ENCODE data around the gene REPIN1. TPM values are rescaled to one million over a fixed set of nuclear protein-coding genes. Genes with fewer than 3 reads are reported as not detected.

REPIN1 gene
- total and polyA plus RNA-seq, 9 of the 15 experiments (the other 6 are each of a cell fraction or from before 2014, with no cell fraction given) = 8.1 to 283 (median 94.3) TPM

DNA sequence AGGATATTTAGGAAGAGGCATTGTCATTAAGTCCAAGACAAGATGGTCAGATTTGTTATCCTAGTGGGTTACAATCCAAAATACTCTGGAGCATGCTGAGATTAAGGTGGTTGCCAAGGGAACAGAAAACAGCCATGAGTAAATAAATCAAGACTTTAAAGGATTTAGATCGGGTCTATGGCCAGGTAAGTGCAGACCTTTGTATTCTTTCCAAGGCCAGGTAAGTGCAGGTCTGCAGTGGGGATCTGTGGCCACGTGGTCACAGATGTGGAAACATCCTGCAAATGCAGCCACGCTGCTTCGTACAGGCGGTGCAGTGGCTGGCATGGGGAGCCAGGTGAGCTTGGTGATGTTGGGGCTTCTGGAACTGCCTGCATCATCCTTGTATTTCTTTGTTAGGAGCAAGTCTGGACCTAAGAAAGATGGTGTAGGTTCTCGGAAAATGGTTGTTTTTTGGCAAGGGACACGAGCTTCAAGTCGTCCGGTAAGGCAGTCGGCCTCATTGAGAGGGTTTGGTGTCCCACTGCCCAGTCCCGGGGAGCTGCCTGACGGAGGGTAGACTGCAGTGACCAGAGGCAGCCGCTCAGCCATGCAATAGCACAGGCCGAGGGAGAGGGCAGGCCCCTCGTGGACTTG lies 32.3 kb downstream of the REPIN1 start (continued):
- TF ChIP-seq, protein P1, sequence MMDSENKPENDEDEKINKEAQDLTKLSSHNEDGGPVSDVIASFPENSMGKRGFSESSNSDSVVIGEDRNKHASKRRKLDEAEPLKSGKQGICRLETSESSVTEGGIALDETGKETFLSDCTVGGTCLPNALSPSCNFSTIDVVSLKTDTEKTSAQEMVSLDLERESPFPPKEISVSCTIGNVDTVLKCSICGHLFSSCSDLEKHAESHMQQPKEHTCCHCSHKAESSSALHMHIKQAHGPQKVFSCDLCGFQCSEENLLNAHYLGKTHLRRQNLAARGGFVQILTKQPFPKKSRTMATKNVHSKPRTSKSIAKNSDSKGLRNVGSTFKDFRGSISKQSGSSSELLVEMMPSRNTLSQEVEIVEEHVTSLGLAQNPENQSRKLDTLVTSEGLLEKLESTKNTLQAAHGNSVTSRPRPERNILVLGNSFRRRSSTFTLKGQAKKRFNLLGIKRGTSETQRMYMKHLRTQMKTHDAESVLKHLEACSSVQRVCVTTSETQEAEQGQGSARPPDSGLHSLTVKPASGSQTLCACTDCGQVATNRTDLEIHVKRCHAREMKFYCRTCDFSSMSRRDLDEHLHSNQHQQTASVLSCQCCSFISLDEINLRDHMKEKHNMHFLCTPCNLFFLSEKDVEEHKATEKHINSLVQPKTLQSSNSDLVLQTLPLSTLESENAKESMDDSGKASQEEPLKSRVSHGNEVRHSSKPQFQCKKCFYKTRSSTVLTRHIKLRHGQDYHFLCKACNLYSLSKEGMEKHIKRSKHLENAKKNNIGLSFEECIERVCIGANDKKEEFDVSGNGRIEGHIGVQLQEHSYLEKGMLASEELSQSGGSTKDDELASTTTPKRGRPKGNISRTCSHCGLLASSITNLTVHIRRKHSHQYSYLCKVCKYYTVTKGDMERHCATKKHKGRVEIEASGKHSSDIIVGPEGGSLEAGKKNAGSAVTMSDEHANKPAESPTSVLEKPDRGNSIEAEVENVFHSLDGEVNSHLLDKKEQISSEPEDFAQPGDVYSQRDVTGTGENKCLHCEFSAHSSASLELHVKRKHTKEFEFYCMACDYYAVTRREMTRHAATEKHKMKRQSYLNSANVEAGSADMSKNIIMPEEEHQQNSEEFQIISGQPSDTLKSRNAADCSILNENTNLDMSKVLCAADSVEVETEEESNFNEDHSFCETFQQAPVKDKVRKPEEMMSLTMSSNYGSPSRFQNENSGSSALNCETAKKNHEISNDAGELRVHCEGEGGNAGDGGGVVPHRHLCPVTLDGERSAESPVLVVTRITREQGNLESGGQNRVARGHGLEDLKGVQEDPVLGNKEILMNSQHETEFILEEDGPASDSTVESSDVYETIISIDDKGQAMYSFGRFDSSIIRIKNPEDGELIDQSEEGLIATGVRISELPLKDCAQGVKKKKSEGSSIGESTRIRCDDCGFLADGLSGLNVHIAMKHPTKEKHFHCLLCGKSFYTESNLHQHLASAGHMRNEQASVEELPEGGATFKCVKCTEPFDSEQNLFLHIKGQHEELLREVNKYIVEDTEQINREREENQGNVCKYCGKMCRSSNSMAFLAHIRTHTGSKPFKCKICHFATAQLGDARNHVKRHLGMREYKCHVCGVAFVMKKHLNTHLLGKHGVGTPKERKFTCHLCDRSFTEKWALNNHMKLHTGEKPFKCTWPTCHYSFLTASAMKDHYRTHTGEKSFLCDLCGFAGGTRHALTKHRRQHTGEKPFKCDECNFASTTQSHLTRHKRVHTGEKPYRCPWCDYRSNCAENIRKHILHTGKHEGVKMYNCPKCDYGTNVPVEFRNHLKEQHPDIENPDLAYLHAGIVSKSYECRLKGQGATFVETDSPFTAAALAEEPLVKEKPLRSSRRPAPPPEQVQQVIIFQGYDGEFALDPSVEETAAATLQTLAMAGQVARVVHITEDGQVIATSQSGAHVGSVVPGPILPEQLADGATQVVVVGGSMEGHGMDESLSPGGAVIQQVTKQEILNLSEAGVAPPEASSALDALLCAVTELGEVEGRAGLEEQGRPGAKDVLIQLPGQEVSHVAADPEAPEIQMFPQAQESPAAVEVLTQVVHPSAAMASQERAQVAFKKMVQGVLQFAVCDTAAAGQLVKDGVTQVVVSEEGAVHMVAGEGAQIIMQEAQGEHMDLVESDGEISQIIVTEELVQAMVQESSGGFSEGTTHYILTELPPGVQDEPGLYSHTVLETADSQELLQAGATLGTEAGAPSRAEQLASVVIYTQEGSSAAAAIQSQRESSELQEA (IDR thresholded peaks at IDR 0.05; ENCODE audit: low read depth) = no peak
- TF ChIP-seq BRCA1 (IDR thresholded peaks at IDR 0.05) = no peak
- 0 out of 2 replicates have a peak, but pooled peaks have one; percentile 58 for TF ChIP-seq BRCA1 (CRISPR knock-in tag; IDR thresholded peaks at IDR 0.05)
- peak; percentile 41; the same call in 1 of the 2 replicates for TF ChIP-seq FOXJ3 (CRISPR knock-in tag; IDR thresholded peaks at IDR 0.05)
- TF ChIP-seq, protein P2, sequence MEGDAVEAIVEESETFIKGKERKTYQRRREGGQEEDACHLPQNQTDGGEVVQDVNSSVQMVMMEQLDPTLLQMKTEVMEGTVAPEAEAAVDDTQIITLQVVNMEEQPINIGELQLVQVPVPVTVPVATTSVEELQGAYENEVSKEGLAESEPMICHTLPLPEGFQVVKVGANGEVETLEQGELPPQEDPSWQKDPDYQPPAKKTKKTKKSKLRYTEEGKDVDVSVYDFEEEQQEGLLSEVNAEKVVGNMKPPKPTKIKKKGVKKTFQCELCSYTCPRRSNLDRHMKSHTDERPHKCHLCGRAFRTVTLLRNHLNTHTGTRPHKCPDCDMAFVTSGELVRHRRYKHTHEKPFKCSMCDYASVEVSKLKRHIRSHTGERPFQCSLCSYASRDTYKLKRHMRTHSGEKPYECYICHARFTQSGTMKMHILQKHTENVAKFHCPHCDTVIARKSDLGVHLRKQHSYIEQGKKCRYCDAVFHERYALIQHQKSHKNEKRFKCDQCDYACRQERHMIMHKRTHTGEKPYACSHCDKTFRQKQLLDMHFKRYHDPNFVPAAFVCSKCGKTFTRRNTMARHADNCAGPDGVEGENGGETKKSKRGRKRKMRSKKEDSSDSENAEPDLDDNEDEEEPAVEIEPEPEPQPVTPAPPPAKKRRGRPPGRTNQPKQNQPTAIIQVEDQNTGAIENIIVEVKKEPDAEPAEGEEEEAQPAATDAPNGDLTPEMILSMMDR (IDR thresholded peaks at IDR 0.05 in 2 of 3, conservative IDR thresholded peaks at IDR 0.05 in 1 of 3; ENCODE audit: insufficient read depth in 2 of 3, low read depth in 1 of 3, low read length in 3 of 3) = no peak
- TF ChIP-seq ZNF232 (CRISPR knock-in tag; IDR thresholded peaks at IDR 0.05) = no peak
- TF ChIP-seq SIX5 (IDR thresholded peaks at IDR 0.05; ENCODE audit: borderline replicate concordance in 1 of 2, insufficient read depth in 1 of 2, low read depth in 1 of 2, low read length in 2 of 2) = no peak
- no peak for TF ChIP-seq SMARCB1 (IDR thresholded peaks at IDR 0.05; ENCODE audit: insufficient read length, low read depth)
- no peak for TF ChIP-seq ZBTB1 (CRISPR knock-in tag; IDR thresholded peaks at IDR 0.05; ENCODE audit: borderline replicate concordance, low read depth)
- TF ChIP-seq HMG20A (CRISPR knock-in tag; conservative IDR thresholded peaks at IDR 0.05) = no peak
- TF ChIP-seq, protein P3, sequence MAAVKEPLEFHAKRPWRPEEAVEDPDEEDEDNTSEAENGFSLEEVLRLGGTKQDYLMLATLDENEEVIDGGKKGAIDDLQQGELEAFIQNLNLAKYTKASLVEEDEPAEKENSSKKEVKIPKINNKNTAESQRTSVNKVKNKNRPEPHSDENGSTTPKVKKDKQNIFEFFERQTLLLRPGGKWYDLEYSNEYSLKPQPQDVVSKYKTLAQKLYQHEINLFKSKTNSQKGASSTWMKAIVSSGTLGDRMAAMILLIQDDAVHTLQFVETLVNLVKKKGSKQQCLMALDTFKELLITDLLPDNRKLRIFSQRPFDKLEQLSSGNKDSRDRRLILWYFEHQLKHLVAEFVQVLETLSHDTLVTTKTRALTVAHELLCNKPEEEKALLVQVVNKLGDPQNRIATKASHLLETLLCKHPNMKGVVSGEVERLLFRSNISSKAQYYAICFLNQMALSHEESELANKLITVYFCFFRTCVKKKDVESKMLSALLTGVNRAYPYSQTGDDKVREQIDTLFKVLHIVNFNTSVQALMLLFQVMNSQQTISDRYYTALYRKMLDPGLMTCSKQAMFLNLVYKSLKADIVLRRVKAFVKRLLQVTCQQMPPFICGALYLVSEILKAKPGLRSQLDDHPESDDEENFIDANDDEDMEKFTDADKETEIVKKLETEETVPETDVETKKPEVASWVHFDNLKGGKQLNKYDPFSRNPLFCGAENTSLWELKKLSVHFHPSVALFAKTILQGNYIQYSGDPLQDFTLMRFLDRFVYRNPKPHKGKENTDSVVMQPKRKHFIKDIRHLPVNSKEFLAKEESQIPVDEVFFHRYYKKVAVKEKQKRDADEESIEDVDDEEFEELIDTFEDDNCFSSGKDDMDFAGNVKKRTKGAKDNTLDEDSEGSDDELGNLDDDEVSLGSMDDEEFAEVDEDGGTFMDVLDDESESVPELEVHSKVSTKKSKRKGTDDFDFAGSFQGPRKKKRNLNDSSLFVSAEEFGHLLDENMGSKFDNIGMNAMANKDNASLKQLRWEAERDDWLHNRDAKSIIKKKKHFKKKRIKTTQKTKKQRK (IDR thresholded peaks at IDR 0.05; ENCODE audit: borderline replicate concordance, low read depth, low read length) = no peak
- TF ChIP-seq CBFB (CRISPR knock-in tag; IDR thresholded peaks at IDR 0.05) = no peak
- TF ChIP-seq MAFK (IDR thresholded peaks at IDR 0.05; ENCODE audit: low read length) = no peak
- TF ChIP-seq ERF (CRISPR knock-in tag; IDR thresholded peaks at IDR 0.05) = no peak
- TF ChIP-seq ZNF134 (CRISPR knock-in tag; conservative IDR thresholded peaks at IDR 0.05) = no peak

All from K562 (cell line).